Fibroblast of upper back skin (primary cell): ENCODE data around the gene GRPEL1.

Source experiments
- DNase-seq: peaks from one replicate; pipeline ENCODE4 v3.0.0-alpha.2; 2013

GRPEL1 gene

DNA sequence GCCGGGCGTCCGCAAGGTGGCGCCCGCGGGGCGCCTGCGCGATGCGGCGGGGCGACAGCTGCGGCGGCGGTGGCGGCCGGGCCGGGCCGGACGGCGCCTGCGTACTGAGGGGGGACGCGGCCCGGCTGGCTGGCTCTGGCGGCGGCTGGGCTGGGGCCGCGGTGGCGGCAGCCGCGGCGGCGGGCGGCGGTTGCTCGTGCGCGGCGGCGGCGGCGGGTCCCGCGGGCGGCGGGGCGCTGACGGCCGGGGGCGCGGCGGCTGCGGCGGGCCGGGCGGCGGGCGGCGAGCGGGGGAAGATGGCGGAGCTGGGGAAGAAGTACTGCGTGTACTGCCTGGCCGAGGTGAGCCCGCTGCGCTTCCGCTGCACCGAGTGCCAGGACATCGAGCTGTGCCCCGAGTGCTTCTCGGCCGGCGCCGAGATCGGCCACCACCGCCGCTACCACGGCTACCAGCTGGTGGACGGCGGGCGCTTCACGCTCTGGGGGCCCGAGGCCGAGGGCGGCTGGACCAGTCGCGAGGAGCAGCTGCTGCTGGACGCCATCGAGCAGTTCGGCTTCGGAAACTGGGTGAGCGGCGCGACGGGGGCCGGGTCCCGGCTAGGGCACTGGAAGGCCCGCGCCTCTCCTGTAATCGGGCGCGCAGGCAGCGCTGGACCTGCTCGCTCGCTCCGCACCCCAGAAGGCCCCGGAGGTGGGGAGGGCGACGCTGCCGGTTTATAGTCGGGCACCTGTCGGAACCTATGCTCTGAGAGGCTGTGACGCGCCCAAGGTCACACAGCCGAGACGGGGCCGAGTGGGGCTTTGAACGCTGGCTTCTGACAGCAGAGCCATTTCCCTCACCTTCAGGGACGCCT, 24.4 kb downstream of the GRPEL1 start, which contains the start of gene TADA2B:
TADA2B (plus strand) TSS at position 89 of the 853 bp plus-strand sequence; CDS start at position 297, 208 bp downstream.
- DNase-seq = peak; percentile 26

DNA sequence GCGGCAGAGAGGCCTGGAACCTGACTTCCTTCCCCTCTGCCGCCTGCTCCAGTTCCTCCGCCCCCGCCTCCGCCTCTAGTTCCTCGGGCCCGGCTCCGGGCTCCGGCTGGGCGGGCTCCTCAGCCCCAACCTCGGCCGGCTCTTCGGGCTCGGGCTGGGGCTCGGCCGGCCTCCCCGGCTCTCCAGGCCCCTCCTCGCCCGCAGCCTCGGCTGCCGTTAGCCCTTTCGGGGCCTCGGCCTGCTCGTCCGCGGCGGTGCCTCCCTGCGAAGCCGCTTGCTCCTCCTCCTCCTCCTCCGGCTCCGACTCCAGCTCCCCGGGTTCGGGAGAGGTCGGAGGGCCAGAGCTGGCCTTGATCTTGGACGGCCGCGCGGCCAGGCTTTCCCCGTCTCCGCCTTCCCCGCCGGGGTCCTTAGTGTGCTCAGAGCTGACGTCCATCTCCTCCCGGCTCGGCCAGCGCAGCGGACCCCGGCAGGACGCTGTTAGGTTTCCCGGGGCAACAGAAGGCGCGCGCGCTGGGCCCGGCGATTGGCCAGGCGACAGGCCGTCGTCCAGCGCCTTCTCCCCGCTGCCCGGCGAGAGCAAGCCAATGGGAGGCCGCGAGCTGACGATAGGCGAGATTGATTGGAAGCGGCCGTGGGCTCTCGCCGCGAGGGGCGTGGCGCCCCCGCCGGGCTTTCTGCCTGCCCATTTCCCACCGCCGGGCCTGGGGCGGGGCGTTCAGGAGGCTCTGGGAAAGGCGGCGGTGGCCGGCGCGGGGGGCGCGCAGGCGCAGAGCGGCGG, 25.2 kb downstream of the GRPEL1 start:
- peak; percentile 98 for DNase-seq

GRCh38 chr4:7041801-7042502, 25.9 kb downstream of the GRPEL1 start:
- no peak for DNase-seq

DNA sequence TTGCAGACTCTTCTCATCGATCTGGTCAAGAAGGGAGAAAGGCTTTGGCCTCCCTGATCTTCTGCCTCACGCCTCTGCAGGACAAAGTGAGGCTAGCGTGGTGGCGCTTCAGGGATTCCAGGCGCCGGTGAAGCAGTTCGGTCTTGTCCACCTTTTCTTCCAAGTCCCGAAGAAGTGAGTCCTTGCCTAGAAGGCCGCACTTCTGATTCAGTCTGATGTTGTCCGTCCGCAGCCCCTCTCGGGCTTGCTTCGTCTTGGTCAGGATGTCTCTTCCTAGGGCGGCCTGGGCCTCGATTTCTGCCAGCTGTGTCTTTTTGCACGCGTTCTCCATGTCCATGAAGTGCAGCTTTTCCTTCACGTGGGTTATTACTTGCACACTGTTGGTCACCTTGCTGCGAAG, 26.6 kb downstream of the GRPEL1 start:
- no peak for DNase-seq

GRCh38 chr4:7040765-7041164, 27.1 kb downstream of the GRPEL1 start:
- DNase-seq = no peak

- no peak for DNase-seq
These were observed 30.4 kb downstream of the GRPEL1 start for GRCh38 chr4:7037425-7037824.

DNA sequence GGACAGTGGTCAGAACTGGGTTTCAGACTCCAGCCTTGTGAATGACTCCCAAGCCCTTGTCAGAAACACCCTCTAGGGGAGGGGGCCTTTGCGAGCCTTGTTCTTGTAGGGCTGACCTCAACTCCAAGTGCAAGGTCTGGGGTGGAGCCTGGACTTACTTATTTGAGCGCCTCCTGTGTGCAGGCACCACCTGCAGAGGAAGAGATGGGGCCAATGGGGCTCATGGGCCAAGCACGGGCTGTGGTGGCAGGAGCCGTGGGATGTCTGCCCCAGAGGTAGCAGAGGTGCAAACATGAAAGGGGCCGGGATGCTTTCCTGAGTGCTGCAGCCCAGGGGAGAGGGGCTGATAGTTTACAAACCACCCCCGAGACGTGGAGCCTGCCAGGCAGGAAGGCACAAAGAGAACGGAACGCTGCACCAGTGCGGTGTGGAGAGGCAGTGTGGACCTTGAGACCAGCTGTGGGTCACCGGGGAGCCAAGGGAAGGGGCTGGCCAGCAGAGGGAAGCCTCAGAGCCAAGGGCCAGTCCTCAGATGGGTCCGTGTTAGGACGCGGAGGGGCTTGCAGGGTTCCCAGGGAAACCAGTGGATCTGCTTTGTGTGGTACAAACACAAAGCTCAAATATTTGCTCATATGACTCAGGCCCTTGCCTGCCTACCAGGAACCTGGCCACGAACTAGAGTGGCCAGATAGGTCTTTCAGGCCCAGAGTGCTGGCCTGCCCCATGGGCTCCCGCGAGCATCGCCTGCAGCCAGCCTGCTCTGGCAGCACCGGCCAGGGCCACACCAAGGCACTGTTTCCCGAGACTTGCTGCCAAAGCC, 33.4 kb downstream of the GRPEL1 start:
- DNase-seq = peak; percentile 59

- DNase-seq = no peak
These were observed 35.3 kb downstream of the GRPEL1 start for GRCh38 chr4:7032596-7032995.

- DNase-seq = peak; percentile 6
These were observed 36.1 kb downstream of the GRPEL1 start for GRCh38 chr4:7031558-7032449.

DNA sequence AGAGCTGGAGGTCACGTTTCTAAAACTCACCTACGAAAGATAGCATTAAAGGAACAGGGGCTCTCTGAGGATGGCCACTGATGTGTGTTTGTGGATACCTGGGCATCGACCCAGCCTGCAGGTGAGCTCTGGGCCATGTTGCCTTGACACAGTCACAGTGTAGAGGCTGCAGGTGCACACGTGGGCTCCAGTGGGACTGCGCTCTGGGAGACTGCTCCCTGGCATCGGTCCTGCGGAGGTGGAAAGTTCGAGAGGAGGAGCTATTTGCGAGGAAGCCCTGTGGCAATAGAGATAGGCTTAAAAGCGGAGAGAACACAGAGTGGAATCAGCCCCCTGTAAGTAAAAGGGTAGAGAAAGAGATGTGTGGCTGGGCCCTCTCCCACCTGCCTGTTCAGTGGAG, 37.0 kb downstream of the GRPEL1 start:
- DNase-seq = no peak

DNA sequence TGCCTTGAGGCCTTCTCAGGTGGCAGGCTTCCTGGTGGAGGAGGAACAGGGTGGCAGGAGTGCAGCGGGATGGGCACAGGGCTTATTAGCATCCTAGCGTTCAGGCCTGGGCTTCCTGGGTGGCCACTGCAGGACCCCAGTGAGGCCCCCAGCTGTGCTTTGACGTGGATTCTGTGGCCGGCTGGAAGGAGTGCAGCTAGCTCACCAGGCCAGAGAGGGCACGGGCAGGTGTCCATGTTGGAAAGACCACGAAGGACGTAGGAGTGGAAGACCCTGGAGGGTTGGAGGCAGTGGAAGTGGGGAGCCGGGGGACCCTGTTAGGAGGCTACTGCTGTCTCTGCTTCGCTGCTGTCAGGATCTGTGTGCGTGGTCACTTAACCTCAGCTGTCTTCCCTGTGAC, 37.9 kb downstream of the GRPEL1 start:
- DNase-seq = no peak

- DNase-seq = no peak
These were observed 38.7 kb downstream of the GRPEL1 start for GRCh38 chr4:7029212-7029611.

- no peak for DNase-seq
These were observed 40.0 kb downstream of the GRPEL1 start for GRCh38 chr4:7027913-7028312.

GRCh38 chr4:7027284-7027683, 40.6 kb downstream of the GRPEL1 start:
- DNase-seq = no peak

GRCh38 chr4:7026107-7026506, 41.8 kb downstream of the GRPEL1 start:
- DNase-seq = no peak

DNA sequence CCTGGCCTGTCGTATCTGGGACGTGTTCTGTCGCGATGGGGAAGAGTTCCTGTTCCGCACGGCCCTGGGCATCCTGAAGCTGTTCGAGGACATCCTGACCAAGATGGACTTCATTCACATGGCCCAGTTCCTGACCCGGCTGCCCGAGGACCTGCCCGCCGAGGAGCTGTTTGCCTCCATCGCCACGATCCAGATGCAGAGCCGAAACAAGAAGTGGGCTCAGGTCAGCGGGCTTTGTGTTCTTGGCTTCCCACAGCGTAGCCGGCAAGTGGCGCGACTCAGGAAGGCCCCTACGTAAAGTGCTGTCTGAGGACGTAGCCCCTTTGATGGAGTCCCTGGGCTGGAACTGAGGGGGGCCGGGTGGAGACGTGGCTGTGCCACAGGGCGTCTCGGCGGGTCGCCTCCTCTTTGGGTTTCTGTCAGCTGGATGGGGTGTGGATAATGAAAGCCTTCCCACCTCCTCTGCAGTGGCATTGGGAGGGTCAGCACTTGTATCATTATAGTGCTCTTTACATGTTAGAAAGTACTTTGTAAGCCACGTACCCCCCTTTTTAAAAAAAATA, 42.7 kb downstream of the GRPEL1 start:
- no peak for DNase-seq

DNA sequence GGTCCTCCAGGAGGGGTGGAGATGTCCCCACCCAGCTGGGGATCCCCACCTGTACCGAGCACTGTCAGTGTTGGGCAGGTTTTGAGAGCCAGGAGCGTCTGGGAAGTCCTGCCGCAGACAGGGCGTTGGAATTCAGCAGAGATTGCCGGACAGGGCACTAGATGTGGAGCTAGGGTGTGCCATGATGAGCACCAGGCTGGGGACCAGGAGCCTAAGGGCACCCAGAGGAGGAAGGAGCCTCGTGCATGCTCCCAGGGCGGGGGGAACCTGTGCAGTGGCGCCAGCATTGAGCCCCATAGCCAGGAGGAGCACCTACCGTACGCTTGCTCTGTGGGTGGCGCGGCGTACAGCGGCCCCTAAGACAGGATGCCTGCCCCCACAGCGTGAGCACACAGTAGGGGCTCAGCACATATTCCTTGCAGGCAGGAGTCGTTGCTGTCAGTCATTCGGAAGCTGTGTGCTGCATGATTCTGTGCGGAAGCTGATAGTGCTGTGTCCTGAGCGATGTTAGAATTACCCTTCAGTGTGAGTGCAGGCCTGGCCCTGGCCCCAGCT, 43.5 kb downstream of the GRPEL1 start:
- no peak for DNase-seq

GRCh38 chr4:7023901-7024300, 44.0 kb downstream of the GRPEL1 start:
- DNase-seq = no peak

GRCh38 chr4:7023486-7023885, 44.4 kb downstream of the GRPEL1 start:
- no peak for DNase-seq

- peak; percentile 62 for DNase-seq
These were observed 45.8 kb downstream of the GRPEL1 start for GRCh38 chr4:7021930-7022664.
